ENCODE data around the gene PI4KB. TPM values are rescaled to one million over a fixed set of nuclear protein-coding genes. Genes with fewer than 3 reads are reported as not detected.

The PI4KB gene
- polyA plus RNA-seq, 1 donor (not counting 4 experiments of a cell fraction or from before 2014, with no cell fraction given) = 40.9 TPM

- H3K9me3 ChIP-seq (ENCODE audit: control insufficient read depth, low read depth, low read length) = no peaks in the 10 kb centered on the region
- no peaks in the 10 kb centered on the region for H3K27me3 ChIP-seq (ENCODE audit: control insufficient read depth, extremely low read depth, insufficient read depth, low read length)
- no peak overlapping the region for H3K4me3 ChIP-seq (ENCODE audit: control insufficient read depth in 2 of 3, extremely low read depth in 1 of 3, insufficient read depth in 2 of 3, low read depth in 1 of 3, low read length in 3 of 3)
- no peak overlapping the region for H3K4me2 ChIP-seq (ENCODE audit: control insufficient read depth, extremely low read depth, insufficient read depth, low read depth, low read length)
- dilution Hi-C loops (cut with MboI; ENCODE audit: extremely low pct_ligation_motif_present, low sequenced_read_pairs) = no loop called here
- FAIRE-seq = no peak
- H3K9me1 ChIP-seq (ENCODE audit: control insufficient read depth, extremely low read depth, insufficient read depth, low read length) = no peaks in the 10 kb centered on the region
- H4K20me1 ChIP-seq (ENCODE audit: control insufficient read depth, extremely low read depth, insufficient read depth, low read length) = no peaks in the 10 kb centered on the region
- no peak overlapping the region for H3K9ac ChIP-seq (ENCODE audit: control insufficient read depth, extremely low read depth, insufficient read depth, low read length)
- no peak for DNase-seq (ENCODE audit: low read depth, low spot score)
- no peaks in the 10 kb centered on the region for H3K79me2 ChIP-seq (ENCODE audit: control insufficient read depth, insufficient read depth, low read length)
- no peak overlapping the region for H2AFZ ChIP-seq (ENCODE audit: control insufficient read depth, low read length)
- TF ChIP-seq CTCF (optimal IDR thresholded peaks at IDR 0.05 in 1 of 3, IDR thresholded peaks at IDR 0.05 in 1 of 3, conservative IDR thresholded peaks at IDR 0.05 in 1 of 3; ENCODE audit: extremely low read depth in 1 of 3, insufficient read depth in 2 of 3, low read length in 3 of 3) = no peak
- TF ChIP-seq EZH2 (IDR thresholded peaks at IDR 0.05; ENCODE audit: low read length) = no peak
- H3K36me3 ChIP-seq (ENCODE audit: control insufficient read depth in 2 of 2, extremely low read depth in 1 of 2, insufficient read depth in 2 of 2, low read length in 2 of 2) = no peaks in the 10 kb centered on the region
- no peak overlapping the region for H3K27ac ChIP-seq (ENCODE audit: control insufficient read depth, insufficient read depth, low read length)
- peaks cover 4% of the 10 kb centered on the region for H3K4me1 ChIP-seq (ENCODE audit: control insufficient read depth, extremely low read depth, insufficient read depth, low read length)
Measured at GRCh38 chr1:151367658-151368392, 40.6 kb upstream of the PI4KB start.

- Histone ChIP-seq H3K4me2 (ENCODE audit: control insufficient read depth, extremely low read depth, insufficient read depth, low read depth, low read length) (no peak overlapping the region), H3K4me3 (ENCODE audit: control insufficient read depth in 2 of 3, extremely low read depth in 1 of 3, insufficient read depth in 2 of 3, low read depth in 1 of 3, low read length in 3 of 3) (no peak overlapping the region), H3K9me1 (ENCODE audit: control insufficient read depth, extremely low read depth, insufficient read depth, low read length) (no peaks in the 10 kb centered on the region), H3K9me3 (ENCODE audit: control insufficient read depth, low read depth, low read length) (peaks cover 6% of the 10 kb centered on the region), H3K79me2 (ENCODE audit: control insufficient read depth, insufficient read depth, low read length) (no peaks in the 10 kb centered on the region), H3K27ac (ENCODE audit: control insufficient read depth, insufficient read depth, low read length) (no peak overlapping the region), H3K36me3 (ENCODE audit: control insufficient read depth in 2 of 2, extremely low read depth in 1 of 2, insufficient read depth in 2 of 2, low read length in 2 of 2) (no peaks in the 10 kb centered on the region), H2AFZ (ENCODE audit: control insufficient read depth, low read length) (no peak overlapping the region), H3K9ac (ENCODE audit: control insufficient read depth, extremely low read depth, insufficient read depth, low read length) (no peak overlapping the region), H4K20me1 (ENCODE audit: control insufficient read depth, extremely low read depth, insufficient read depth, low read length) (no peaks in the 10 kb centered on the region), H3K27me3 (ENCODE audit: control insufficient read depth, extremely low read depth, insufficient read depth, low read length) (no peaks in the 10 kb centered on the region), H3K4me1 (ENCODE audit: control insufficient read depth, extremely low read depth, insufficient read depth, low read length) (no peaks in the 10 kb centered on the region)
- FAIRE-seq (no peak), DNase-seq (ENCODE audit: low read depth, low spot score) (no peak)
- dilution Hi-C loops (cut with MboI; ENCODE audit: extremely low pct_ligation_motif_present, low sequenced_read_pairs) = no loop called here
- TF ChIP-seq EZH2 (IDR thresholded peaks at IDR 0.05; ENCODE audit: low read length) = no peak
- no peak for TF ChIP-seq CTCF (optimal IDR thresholded peaks at IDR 0.05 in 1 of 3, IDR thresholded peaks at IDR 0.05 in 1 of 3, conservative IDR thresholded peaks at IDR 0.05 in 1 of 3; ENCODE audit: extremely low read depth in 1 of 3, insufficient read depth in 2 of 3, low read length in 3 of 3)
Measured at GRCh38 chr1:151364996-151365395, 37.8 kb upstream of the PI4KB start.

Measured in keratinocyte (primary cell).